Muscle layer of colon (tissue), 2 donors: ENCODE results near the gene UBE2I.
"Not testable (repeated sequence)": the region's sequence is repeated elsewhere in the genome, so short reads cannot be mapped to it uniquely, and the experiment has no call there.

Experiments
- H3K27ac ChIP-seq: one replicate; pipeline ENCODE4 v1.7.0; 2013; ENCODE audit warnings: low read depth, mild to moderate bottlenecking, low read length, moderate library complexity
- H3K27me3 ChIP-seq, 2 donors: one replicate each; pipeline ENCODE4 v1.7.0; 2013; ENCODE audit warnings: low read length in 2 of 2, mild to moderate bottlenecking in 2 of 2; ENCODE audit not compliant: insufficient read depth in 2 of 2, control insufficient read depth in 1 of 2
- H3K36me3 ChIP-seq: one replicate; pipeline ENCODE4 v1.7.0; 2013; ENCODE audit warnings: mild to moderate bottlenecking, low read length; ENCODE audit not compliant: insufficient read depth
- H3K4me1 ChIP-seq: one replicate; pipeline ENCODE4 v1.7.0; 2013; ENCODE audit warnings: mild to moderate bottlenecking, low read length; ENCODE audit not compliant: insufficient read depth
- H3K4me3 ChIP-seq, 2 donors: one replicate each; pipeline ENCODE4 v1.7.0; 2013; ENCODE audit warnings: low read length in 2 of 2, low read depth in 1 of 2, mild to moderate bottlenecking in 1 of 2, moderate library complexity in 1 of 2
- H3K9ac ChIP-seq: one replicate; pipeline ENCODE4 v1.7.0; 2013; ENCODE audit warnings: low read length
- H3K9me3 ChIP-seq: one replicate; pipeline ENCODE4 v1.7.0; 2013; ENCODE audit warnings: mild to moderate bottlenecking, low read length
- donor health status: abdominal sarcoma.
- donor health status: Adenocarcinoma of cecum.

Gene UBE2I

GRCh38 chr16:1328136-1328535 is 18.7 kb downstream of the UBE2I start:
- not testable (repeated sequence) for H3K9me3 ChIP-seq, H3K27ac ChIP-seq, H3K4me3 ChIP-seq, H3K4me1 ChIP-seq, H3K9ac ChIP-seq
- Histone ChIP-seq H3K36me3 (peaks cover 13% of the 10 kb centered on the region), H3K27me3 (peaks cover 0 to 20% of the 10 kb centered on the region in 2 donors)

GRCh38 chr16:1328961-1329360 is 19.5 kb downstream of the UBE2I start:
- not testable (repeated sequence) for H3K9ac ChIP-seq, H3K4me1 ChIP-seq, H3K4me3 ChIP-seq, H3K27ac ChIP-seq, H3K9me3 ChIP-seq
- Histone ChIP-seq H3K36me3 (peaks cover 11% of the 10 kb centered on the region), H3K27me3 (peaks cover 0 to 26% of the 10 kb centered on the region in 2 donors)

- peaks cover 9 to 41% of the 10 kb centered on the region in 2 donors for H3K27me3 ChIP-seq
- H3K9ac ChIP-seq: no peak overlapping the region
- peaks cover 10% of the 10 kb centered on the region for H3K4me1 ChIP-seq
- no peak overlapping the region for H3K27ac ChIP-seq
- H3K36me3 ChIP-seq: peaks cover 4% of the 10 kb centered on the region
- no peak overlapping the region for H3K4me3 ChIP-seq
- no peaks in the 10 kb centered on the region for H3K9me3 ChIP-seq
These were observed 21.0 kb downstream of the UBE2I start for GRCh38 chr16:1330260-1330914.

- H3K36me3 ChIP-seq: no peaks in the 10 kb centered on the region
- no peak overlapping the region for H3K9ac ChIP-seq
- H3K27ac ChIP-seq: no peak overlapping the region
- H3K9me3 ChIP-seq: no peaks in the 10 kb centered on the region
- H3K4me1 ChIP-seq: peaks cover 10% of the 10 kb centered on the region
- H3K27me3 ChIP-seq: peaks cover 10 to 48% of the 10 kb centered on the region in 2 donors
- H3K4me3 ChIP-seq: no peak overlapping the region
These were observed 21.7 kb downstream of the UBE2I start for GRCh38 chr16:1330931-1331711.

GRCh38 chr16:1331712-1332617 is 22.5 kb downstream of the UBE2I start:
- peaks cover 10 to 50% of the 10 kb centered on the region in 2 donors for H3K27me3 ChIP-seq

GRCh38 chr16:1332618-1333148 is 23.2 kb downstream of the UBE2I start:
- no peak overlapping the region for H3K9ac ChIP-seq
- H3K36me3 ChIP-seq: no peaks in the 10 kb centered on the region
- H3K4me3 ChIP-seq: no peak overlapping the region
- peaks cover 10% of the 10 kb centered on the region for H3K4me1 ChIP-seq
- H3K27me3 ChIP-seq: peaks cover 10 to 53% of the 10 kb centered on the region in 2 donors
- H3K9me3 ChIP-seq: no peaks in the 10 kb centered on the region
- H3K27ac ChIP-seq: no peak overlapping the region

More at GRCh38 chr16:1331712-1332617, 22.5 kb downstream of the UBE2I start:
- Histone ChIP-seq H3K36me3 (no peaks in the 10 kb centered on the region), H3K4me1 (peaks cover 10% of the 10 kb centered on the region), H3K9me3 (no peaks in the 10 kb centered on the region), H3K27ac (no peak overlapping the region), H3K9ac (no peak overlapping the region), H3K4me3 (no peak overlapping the region)

- H3K9ac ChIP-seq: no peak within 1 kb of the TSS
- H3K27me3 ChIP-seq: peaks cover 10 to 57% of the 10 kb centered on the region in 2 donors
These were observed 23.8 kb downstream of the UBE2I start, which contains the start of gene BAIAP3 for GRCh38 chr16:1333149-1333812. Gene BAIAP3 (plus strand): TSS chr16:1333645. CDS start chr16:1338550, 4,905 bp downstream.

GRCh38 chr16:1333854-1334700 is 24.6 kb downstream of the UBE2I start:
- no peaks in the 10 kb centered on the region for H3K9me3 ChIP-seq
- H3K4me1 ChIP-seq: peaks cover 10% of the 10 kb centered on the region
- peaks cover 10 to 57% of the 10 kb centered on the region in 2 donors for H3K27me3 ChIP-seq
- H3K4me3 ChIP-seq: no peak overlapping the region
- no peak overlapping the region for H3K9ac ChIP-seq
- no peaks in the 10 kb centered on the region for H3K36me3 ChIP-seq
- no peak overlapping the region for H3K27ac ChIP-seq

More at GRCh38 chr16:1333149-1333812, 23.8 kb downstream of the UBE2I start, which contains the start of gene BAIAP3:
- peaks cover 10% of the 10 kb centered on the region for H3K4me1 ChIP-seq
- H3K36me3 ChIP-seq: no peaks in the 10 kb centered on the region
- no peaks in the 10 kb centered on the region for H3K9me3 ChIP-seq
- H3K27ac ChIP-seq: no peak within 1 kb of the TSS
- H3K4me3 ChIP-seq: no peak within 1 kb of the TSS

- H3K9me3 ChIP-seq: no peaks in the 10 kb centered on the region
- H3K27me3 ChIP-seq: peaks cover 10 to 57% of the 10 kb centered on the region in 2 donors
- no peak overlapping the region for H3K9ac ChIP-seq
- peaks cover 10% of the 10 kb centered on the region for H3K4me1 ChIP-seq
- H3K4me3 ChIP-seq: no peak overlapping the region
- no peaks in the 10 kb centered on the region for H3K36me3 ChIP-seq
- H3K27ac ChIP-seq: no peak overlapping the region
These were observed 25.3 kb downstream of the UBE2I start for GRCh38 chr16:1334739-1335138.
